Measurements from ENCODE around the gene TRIM66.

- TF ChIP-seq, protein P1, sequence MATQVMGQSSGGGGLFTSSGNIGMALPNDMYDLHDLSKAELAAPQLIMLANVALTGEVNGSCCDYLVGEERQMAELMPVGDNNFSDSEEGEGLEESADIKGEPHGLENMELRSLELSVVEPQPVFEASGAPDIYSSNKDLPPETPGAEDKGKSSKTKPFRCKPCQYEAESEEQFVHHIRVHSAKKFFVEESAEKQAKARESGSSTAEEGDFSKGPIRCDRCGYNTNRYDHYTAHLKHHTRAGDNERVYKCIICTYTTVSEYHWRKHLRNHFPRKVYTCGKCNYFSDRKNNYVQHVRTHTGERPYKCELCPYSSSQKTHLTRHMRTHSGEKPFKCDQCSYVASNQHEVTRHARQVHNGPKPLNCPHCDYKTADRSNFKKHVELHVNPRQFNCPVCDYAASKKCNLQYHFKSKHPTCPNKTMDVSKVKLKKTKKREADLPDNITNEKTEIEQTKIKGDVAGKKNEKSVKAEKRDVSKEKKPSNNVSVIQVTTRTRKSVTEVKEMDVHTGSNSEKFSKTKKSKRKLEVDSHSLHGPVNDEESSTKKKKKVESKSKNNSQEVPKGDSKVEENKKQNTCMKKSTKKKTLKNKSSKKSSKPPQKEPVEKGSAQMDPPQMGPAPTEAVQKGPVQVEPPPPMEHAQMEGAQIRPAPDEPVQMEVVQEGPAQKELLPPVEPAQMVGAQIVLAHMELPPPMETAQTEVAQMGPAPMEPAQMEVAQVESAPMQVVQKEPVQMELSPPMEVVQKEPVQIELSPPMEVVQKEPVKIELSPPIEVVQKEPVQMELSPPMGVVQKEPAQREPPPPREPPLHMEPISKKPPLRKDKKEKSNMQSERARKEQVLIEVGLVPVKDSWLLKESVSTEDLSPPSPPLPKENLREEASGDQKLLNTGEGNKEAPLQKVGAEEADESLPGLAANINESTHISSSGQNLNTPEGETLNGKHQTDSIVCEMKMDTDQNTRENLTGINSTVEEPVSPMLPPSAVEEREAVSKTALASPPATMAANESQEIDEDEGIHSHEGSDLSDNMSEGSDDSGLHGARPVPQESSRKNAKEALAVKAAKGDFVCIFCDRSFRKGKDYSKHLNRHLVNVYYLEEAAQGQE (IDR thresholded peaks at IDR 0.05; ENCODE audit: insufficient replicate concordance, low read depth) = no peak
- TF ChIP-seq, protein P2, sequence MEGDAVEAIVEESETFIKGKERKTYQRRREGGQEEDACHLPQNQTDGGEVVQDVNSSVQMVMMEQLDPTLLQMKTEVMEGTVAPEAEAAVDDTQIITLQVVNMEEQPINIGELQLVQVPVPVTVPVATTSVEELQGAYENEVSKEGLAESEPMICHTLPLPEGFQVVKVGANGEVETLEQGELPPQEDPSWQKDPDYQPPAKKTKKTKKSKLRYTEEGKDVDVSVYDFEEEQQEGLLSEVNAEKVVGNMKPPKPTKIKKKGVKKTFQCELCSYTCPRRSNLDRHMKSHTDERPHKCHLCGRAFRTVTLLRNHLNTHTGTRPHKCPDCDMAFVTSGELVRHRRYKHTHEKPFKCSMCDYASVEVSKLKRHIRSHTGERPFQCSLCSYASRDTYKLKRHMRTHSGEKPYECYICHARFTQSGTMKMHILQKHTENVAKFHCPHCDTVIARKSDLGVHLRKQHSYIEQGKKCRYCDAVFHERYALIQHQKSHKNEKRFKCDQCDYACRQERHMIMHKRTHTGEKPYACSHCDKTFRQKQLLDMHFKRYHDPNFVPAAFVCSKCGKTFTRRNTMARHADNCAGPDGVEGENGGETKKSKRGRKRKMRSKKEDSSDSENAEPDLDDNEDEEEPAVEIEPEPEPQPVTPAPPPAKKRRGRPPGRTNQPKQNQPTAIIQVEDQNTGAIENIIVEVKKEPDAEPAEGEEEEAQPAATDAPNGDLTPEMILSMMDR (IDR thresholded peaks at IDR 0.05; ENCODE audit: insufficient read depth, low read length) = no peak
- TF ChIP-seq POLR2AphosphoS5 (IDR thresholded peaks at IDR 0.05; ENCODE audit: low read depth) = no peak
These were observed 9.1 kb upstream of the TRIM66 start for GRCh38 chr11:8691601-8692000.

Measured in HL-60 (cell line).